ENCODE measurements around the gene MAML2.

The MAML2 gene

DNA sequence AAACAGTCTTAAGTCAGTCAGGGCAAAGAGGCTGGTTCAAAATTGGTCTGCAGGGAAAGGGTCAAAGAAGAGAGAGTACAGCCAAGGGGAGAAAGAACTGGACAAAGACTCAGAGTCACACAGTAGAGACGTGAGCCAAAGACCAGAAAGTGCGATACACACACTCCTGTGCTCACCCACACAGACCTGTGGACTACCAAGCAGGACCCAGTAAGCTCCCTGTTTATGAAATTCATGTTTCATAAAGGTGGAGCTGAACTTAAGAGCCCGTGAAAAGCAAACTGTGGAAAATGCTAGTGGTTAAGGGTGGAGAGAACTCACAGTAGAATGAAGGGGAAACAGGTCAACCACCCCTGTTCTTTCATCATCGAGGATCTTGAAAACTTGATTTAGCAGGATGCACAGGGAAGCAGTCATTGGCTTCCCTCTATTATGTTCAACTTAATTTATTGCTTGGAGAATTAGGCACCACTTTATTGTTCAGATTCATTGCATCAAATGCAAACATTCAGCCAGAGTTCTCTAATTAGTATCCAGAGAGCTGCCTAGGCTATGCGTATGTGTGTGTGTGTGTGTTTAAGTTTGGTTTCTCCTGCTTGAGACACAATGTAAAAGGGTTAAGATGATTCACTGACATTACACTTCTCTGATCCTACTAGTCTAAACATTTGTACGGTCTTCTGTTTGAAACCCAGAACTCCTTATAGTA, 258.2 kb downstream of the MAML2 start:
- Histone ChIP-seq H3K27ac (no peak overlapping the region), H3K27me3 (no peaks in the 10 kb centered on the region), H3K36me3 (no peaks in the 10 kb centered on the region), H3K4me1 (ENCODE audit: control insufficient read depth in 1 of 2, insufficient read depth in 1 of 2, low read depth in 1 of 2, low read length in 1 of 2) (no peaks in the 10 kb centered on the region), H3K9me3 (no peaks in the 10 kb centered on the region), H3K4me3 (ENCODE audit: low read depth in 1 of 2, low read length in 1 of 2) (no peak overlapping the region)
- no peak for TF ChIP-seq CTCF (IDR thresholded peaks at IDR 0.05)

- no peak overlapping the region for H3K27ac ChIP-seq
- H3K4me1 ChIP-seq (ENCODE audit: control insufficient read depth in 1 of 2, insufficient read depth in 1 of 2, low read depth in 1 of 2, low read length in 1 of 2): no peaks in the 10 kb centered on the region
- no peak overlapping the region for H3K4me3 ChIP-seq (ENCODE audit: low read depth in 1 of 2, low read length in 1 of 2)
- no peak for TF ChIP-seq CTCF (IDR thresholded peaks at IDR 0.05)
- no peaks in the 10 kb centered on the region for H3K36me3 ChIP-seq
- no peaks in the 10 kb centered on the region for H3K9me3 ChIP-seq
- H3K27me3 ChIP-seq: no peaks in the 10 kb centered on the region
These were observed 260.1 kb downstream of the MAML2 start for GRCh38 chr11:96082936-96083335.

DNA sequence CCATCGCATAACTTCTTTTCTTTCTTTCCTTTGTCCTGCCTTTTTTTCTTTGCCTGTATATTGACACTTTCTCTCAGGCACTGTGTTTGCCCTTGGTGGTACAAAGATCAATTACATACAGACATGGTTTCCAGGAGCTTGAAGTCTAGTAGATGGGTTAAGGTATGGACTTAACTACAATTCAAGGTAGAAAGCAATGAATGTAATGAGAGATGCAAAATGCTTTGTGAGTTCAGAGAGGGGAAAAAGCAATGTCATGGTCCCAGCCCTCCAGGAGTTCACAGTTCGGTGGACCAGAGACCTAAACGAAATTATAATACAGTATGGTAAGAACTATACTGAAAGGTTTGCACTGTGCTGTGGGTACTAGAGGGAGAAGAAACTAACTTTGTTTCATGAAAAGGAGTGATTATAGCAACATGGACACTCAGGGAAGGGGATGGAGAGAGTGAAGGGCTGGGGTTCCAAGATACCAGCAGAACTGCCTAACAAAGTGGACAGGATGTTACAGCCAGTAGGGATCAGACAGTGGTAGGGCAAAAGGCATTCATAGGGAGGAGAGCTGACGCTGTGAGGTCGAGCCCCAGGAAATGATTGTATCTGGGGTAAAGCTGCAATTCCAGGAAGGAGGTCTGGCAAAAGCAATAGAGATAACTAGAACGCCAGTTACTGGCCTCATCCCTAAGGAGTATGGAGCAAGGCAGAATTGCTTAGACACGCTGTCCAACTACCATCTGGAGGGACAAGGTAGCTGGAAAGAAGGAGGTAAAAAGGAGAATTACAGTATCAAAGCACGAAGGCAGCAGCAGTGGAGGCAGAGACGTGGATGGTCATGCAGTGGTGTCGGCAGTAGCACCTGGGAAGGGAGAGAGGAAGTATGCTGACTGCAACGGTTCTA, 260.7 kb downstream of the MAML2 start:
- Histone ChIP-seq H3K9me3 (no peaks in the 10 kb centered on the region), H3K4me1 (ENCODE audit: control insufficient read depth in 1 of 2, insufficient read depth in 1 of 2, low read depth in 1 of 2, low read length in 1 of 2) (no peaks in the 10 kb centered on the region), H3K27me3 (no peaks in the 10 kb centered on the region), H3K27ac (no peak overlapping the region), H3K4me3 (ENCODE audit: low read depth in 1 of 2, low read length in 1 of 2) (no peak overlapping the region), H3K36me3 (no peaks in the 10 kb centered on the region)
- TF ChIP-seq CTCF (IDR thresholded peaks at IDR 0.05): no peak

GRCh38 chr11:96081561-96081960, 261.4 kb downstream of the MAML2 start:
- no peak overlapping the region for H3K27ac ChIP-seq
- H3K36me3 ChIP-seq: no peaks in the 10 kb centered on the region
- TF ChIP-seq CTCF (IDR thresholded peaks at IDR 0.05): no peak
- H3K4me3 ChIP-seq (ENCODE audit: low read depth in 1 of 2, low read length in 1 of 2): no peak overlapping the region
- no peaks in the 10 kb centered on the region for H3K9me3 ChIP-seq
- H3K27me3 ChIP-seq: no peaks in the 10 kb centered on the region
- no peaks in the 10 kb centered on the region for H3K4me1 ChIP-seq (ENCODE audit: control insufficient read depth in 1 of 2, insufficient read depth in 1 of 2, low read depth in 1 of 2, low read length in 1 of 2)

- H3K36me3 ChIP-seq: no peaks in the 10 kb centered on the region
- no peak for TF ChIP-seq CTCF (IDR thresholded peaks at IDR 0.05)
- no peaks in the 10 kb centered on the region for H3K4me1 ChIP-seq (ENCODE audit: control insufficient read depth in 1 of 2, insufficient read depth in 1 of 2, low read depth in 1 of 2, low read length in 1 of 2)
- no peak overlapping the region for H3K27ac ChIP-seq
- no peaks in the 10 kb centered on the region for H3K9me3 ChIP-seq
- H3K27me3 ChIP-seq: no peaks in the 10 kb centered on the region
- no peak overlapping the region for H3K4me3 ChIP-seq (ENCODE audit: low read depth in 1 of 2, low read length in 1 of 2)
These were observed 263.3 kb downstream of the MAML2 start for GRCh38 chr11:96079691-96080090.
